C4-2B (cell line): ENCODE results near the gene STOML2.
A peak's percentile ranks its signal among the peaks of the same experiment; 100 is the strongest.

Source experiments
- H3K27ac ChIP-seq: fragments of 450-650 bp; 2 replicates; pipeline ENCODE4 v1.5.1; 2017
- ZFX ChIP-seq: fragments of 450-650 bp; IDR thresholded peaks from 2 replicates; pipeline ENCODE4 v1.6.1; 2017
- TF ChIP-seq, protein P1 (sequence below): fragments of 450-650 bp; conservative IDR thresholded peaks from 2 replicates; pipeline ENCODE4 v1.5.1; 2017; ENCODE audit warnings: mild to moderate bottlenecking

Gene STOML2

DNA sequence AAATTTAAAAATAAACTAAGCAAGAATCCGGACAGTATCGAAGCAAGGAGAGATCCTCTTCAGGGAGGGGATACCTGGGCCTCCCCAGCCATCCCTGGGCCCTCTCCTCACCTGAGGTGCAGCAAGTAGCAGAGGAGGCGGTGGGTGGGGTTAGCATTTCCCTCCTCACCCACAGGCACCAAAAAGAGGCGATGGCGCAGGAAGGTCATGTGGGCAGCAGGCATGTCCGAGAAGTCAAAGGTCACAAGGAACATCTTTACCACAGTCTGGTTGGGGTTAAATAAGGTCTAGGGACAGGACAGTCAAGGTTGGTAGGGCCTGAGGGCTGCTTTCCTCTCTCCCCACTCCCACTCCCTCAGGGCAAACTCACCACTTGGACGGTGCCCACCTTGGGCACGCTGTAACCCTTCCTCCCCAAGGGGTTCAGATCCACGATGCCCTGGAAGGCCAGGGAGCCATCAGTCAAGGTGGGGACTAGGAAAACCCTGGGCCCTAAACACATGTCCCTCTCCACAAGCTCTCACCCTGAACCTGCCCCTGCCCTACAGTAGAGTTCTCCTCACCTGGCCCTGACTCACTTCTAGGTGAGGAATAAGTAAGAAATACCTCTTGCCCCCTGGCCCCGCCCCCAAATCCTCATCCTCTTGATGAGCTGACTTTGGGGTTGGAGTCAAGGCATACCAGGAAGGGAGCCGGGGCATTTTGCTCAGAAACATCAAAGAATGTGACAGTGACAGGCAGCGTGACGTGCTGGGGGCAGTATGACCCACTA lies 2.8 kb upstream of the STOML2 start:
- H3K27ac ChIP-seq, result no peak overlapping the region
- TF ChIP-seq, protein P1, sequence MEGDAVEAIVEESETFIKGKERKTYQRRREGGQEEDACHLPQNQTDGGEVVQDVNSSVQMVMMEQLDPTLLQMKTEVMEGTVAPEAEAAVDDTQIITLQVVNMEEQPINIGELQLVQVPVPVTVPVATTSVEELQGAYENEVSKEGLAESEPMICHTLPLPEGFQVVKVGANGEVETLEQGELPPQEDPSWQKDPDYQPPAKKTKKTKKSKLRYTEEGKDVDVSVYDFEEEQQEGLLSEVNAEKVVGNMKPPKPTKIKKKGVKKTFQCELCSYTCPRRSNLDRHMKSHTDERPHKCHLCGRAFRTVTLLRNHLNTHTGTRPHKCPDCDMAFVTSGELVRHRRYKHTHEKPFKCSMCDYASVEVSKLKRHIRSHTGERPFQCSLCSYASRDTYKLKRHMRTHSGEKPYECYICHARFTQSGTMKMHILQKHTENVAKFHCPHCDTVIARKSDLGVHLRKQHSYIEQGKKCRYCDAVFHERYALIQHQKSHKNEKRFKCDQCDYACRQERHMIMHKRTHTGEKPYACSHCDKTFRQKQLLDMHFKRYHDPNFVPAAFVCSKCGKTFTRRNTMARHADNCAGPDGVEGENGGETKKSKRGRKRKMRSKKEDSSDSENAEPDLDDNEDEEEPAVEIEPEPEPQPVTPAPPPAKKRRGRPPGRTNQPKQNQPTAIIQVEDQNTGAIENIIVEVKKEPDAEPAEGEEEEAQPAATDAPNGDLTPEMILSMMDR, result no peak
- TF ChIP-seq ZFX, result no peak

DNA sequence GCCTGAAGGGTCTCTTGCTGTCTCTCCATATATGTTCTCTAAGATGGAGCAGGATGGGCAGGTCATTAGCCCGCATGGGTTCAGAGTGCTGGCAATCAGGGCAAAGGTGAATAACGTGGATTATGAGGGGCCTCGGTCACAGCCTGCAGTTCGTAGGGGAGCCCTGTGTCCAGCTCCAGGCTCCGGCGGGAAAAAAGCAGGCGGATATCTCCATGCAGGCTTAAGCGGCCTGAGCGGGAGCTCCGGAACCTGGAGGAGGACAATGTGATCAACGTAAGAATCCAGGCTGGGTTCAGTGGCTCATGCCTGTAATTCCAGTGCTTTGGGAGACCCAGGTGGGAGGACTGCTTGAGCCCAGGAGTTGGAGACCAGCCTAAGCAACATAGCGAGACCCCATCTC lies 2.2 kb upstream of the STOML2 start:
- H3K27ac ChIP-seq, result no peak overlapping the region
- TF ChIP-seq ZFX, result no peak
- TF ChIP-seq, protein P1, result no peak

DNA sequence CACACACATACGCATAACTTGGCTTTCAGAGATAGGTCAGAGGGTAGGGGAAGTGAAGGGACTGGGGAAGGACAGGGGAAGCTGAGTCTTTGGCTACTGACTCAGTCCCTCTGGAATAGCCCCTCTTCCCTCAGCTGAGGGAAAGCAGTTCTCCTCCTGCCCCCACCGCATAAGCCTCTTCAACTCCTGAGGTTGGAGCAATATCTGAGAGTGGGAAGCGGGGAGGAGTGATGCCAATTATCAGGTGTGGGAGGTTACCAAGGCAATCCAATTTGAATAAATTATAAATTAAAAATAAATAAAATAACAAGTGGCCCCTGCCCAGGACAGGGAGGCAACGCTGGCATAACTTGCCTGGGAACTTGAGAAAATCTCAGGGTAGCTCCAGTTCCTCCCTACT lies 1.7 kb upstream of the STOML2 start:
- H3K27ac ChIP-seq, result no peak overlapping the region
- no peak for TF ChIP-seq ZFX
- TF ChIP-seq, protein P1, result no peak

DNA sequence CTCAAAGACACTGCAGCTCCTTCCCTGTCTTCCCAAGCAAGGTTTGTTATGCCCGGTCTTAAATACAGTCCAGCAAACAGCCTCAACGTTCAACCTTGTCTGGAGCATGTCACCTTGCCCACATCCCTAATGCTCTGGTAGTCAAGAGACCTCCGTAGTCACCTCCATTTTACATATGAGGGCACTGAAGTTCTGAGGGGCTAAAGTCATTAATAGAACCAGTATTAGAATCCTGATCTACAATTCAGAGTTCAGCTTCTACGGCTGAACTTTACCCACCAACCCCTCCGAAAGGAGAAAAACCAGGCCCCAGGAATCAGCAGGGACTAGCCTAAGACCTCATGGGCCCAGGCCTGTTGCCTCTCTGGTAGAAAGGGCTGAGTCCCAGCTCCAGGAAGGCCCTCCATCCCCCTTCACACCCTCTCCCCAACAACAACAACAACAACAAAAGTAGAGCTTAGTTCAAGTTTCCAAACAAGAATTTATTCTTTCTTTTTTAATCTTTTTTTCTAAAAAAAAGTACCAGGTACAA lies 795 bp upstream of the STOML2 start:
- no peak for TF ChIP-seq ZFX
- TF ChIP-seq, protein P1, result no peak
- peak overlapping the region; percentile 85 for H3K27ac ChIP-seq

DNA sequence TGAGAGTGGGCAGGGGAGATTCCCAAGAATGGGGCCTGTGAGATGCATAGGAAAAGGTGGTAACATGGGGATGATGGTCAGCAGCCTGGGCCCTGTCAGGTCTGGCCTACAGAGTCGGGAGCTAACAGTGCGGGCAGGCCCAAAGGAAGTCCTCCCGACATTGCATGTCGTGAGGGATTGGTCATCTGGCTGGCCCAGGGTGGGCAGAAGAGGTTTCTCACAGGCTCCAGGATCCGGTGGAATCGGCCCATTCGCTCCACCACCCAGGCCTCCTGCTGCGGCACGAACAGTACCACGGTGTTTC lies 514 bp downstream of the STOML2 start:
- peak overlapping the region; percentile 85 for H3K27ac ChIP-seq
- TF ChIP-seq, protein P1, result no peak
- TF ChIP-seq ZFX, result peak; percentile 88; the same call in 1 of the 2 replicates

DNA sequence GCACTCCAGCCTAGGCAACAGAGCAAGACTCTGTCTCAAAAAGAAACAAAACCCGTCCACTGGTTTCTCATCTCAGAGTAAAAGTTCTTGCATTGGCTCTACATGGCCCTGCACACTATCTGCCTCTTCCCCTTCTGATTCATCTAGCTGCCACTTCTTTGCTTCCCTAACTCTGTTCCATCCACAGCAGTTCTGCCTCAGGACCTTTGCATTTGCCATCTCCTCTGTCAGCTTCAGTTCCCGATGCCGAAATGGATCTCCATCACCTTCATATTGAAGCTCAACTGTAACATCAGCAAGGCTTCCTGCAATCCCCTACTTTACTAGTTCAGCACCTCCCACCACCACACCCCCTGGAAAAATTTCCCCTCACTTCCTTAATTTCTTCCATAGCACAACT lies 5.4 kb downstream of the STOML2 start:
- no peak overlapping the region for H3K27ac ChIP-seq
- TF ChIP-seq, protein P1, result no peak
- no peak for TF ChIP-seq ZFX

DNA sequence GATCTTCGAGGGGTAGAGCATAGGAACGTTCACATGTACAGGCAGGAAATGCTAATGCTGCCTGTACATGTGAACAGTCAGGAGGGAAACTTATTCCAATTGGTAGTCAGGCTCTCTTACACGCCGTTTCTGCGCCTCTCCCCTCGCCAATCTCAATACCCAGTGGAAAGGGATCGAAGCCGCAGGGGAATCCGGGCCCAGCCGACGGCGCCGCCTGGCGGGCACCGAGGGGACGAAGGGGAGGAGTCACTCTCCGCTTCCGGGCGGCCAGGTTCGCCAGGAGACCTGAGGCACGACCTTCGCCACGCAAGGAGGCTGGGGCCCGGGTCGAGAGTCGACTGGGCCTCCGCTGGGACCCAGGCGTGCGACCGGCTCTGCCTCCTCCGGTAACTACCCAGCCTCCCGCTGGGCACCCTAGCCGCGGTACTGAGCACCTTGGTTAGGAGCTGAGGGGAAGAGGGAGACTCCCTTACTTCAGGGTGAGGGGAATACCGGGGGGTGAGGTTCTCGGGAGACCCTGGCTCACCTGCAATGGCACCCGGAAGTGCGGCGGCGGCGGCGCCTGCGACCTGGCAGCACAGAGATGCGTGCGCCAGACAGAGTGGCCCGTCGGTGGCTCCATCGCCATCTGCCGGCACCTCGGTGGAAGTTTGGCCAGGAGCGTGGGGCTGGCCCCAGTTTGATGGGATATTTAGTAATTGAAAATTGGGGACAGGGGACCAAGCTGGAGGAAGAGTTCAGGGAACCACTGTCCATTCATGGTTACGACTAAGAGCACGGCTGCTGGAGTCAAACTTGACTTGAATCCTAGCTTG lies 6.7 kb downstream of the STOML2 start, which contains the start of gene PIGO:
PIGO (minus strand) TSS at position 557 of the 815 bp plus-strand sequence. CDS start 1,026 bp downstream, outside the sequence.
- TF ChIP-seq, protein P1, result peak; percentile 98
- peak; percentile 97 for TF ChIP-seq ZFX
- H3K27ac ChIP-seq, result peak within 1 kb of the TSS; percentile 93
